ENCODE measurements around the gene EXOC6.

- TF ChIP-seq CTCF (IDR thresholded peaks at IDR 0.05; ENCODE audit: insufficient read depth, low read length), result no peak
- no peak for TF ChIP-seq POLR2AphosphoS5 (IDR thresholded peaks at IDR 0.05; ENCODE audit: low read depth)
- no peak for TF ChIP-seq REST (IDR thresholded peaks at IDR 0.05; ENCODE audit: insufficient replicate concordance, low read depth)
- no peak for TF ChIP-seq GABPA (IDR thresholded peaks at IDR 0.05; ENCODE audit: low read depth)
- TF ChIP-seq SPI1 (IDR thresholded peaks at IDR 0.05; ENCODE audit: borderline replicate concordance, low read depth), result no peak
Measured at GRCh38 chr10:92880917-92881316, 32.6 kb downstream of the EXOC6 start.

Measured in HL-60 (cell line).